KMS-11 (cell line): Measurements from ENCODE around the gene DPF1.

Experiments
- H2AFZ ChIP-seq: fragments of 200-600 bp; sonication (generic); 2 replicates; pipeline ENCODE4 v1.6.1; 2016; ENCODE audit warnings: antibody characterized with exemption, mixed run types, low read depth
- H3K27ac ChIP-seq: fragments of 200-600 bp; sonication (generic); 2 replicates; pipeline ENCODE4 v1.6.1; 2016; ENCODE audit warnings: mild to moderate bottlenecking, mixed run types
- H3K27me3 ChIP-seq: fragments of 200-600 bp; sonication (generic); 2 replicates; pipeline ENCODE4 v1.6.1; 2017; ENCODE audit warnings: mild to moderate bottlenecking, low read depth, mixed run types, moderate library complexity; ENCODE audit not compliant: insufficient read depth
- H3K36me3 ChIP-seq: fragments of 200-600 bp; sonication (generic); 2 replicates; pipeline ENCODE4 v1.6.1; 2017; ENCODE audit warnings: mild to moderate bottlenecking, mixed run types; ENCODE audit not compliant: insufficient read depth
- H3K4me1 ChIP-seq: fragments of 200-600 bp; sonication (generic); 2 replicates; pipeline ENCODE4 v1.6.1; 2016; ENCODE audit warnings: mild to moderate bottlenecking, low read depth, mixed run types; ENCODE audit not compliant: poor library complexity, severe bottlenecking
- H3K4me2 ChIP-seq: fragments of 200-600 bp; sonication (generic); 2 replicates; pipeline ENCODE4 v1.7.0; 2016; ENCODE audit warnings: mild to moderate bottlenecking, mixed run types
- H3K4me3 ChIP-seq: fragments of 200-600 bp; sonication (generic); IDR thresholded peaks from 2 replicates; pipeline ENCODE4 v1.6.1; 2017; ENCODE audit warnings: low read depth, low read length, mixed read lengths; ENCODE audit not compliant: insufficient read depth
- H3K79me2 ChIP-seq: fragments of 200-600 bp; sonication (generic); 2 replicates; pipeline ENCODE4 v1.6.1; 2016; ENCODE audit warnings: low read depth, mixed run types; ENCODE audit not compliant: insufficient read depth
- H3K9ac ChIP-seq: fragments of 200-600 bp; sonication (generic); 2 replicates; pipeline ENCODE4 v1.6.1; 2016; ENCODE audit warnings: mild to moderate bottlenecking, mixed run types
- H4K20me1 ChIP-seq: fragments of 200-600 bp; sonication (generic); 2 replicates; pipeline ENCODE4 v1.6.1; 2016; ENCODE audit warnings: mild to moderate bottlenecking, mixed run types; ENCODE audit not compliant: insufficient read depth
- CTCF ChIP-seq: fragments of 200-600 bp; sonication (generic); conservative IDR thresholded peaks from 2 replicates; pipeline ENCODE4 v1.6.1; 2017; ENCODE audit warnings: low read depth, mild to moderate bottlenecking, antibody characterized with exemption, low read length, moderate library complexity, mixed read lengths

Gene DPF1

GRCh38 chr19:38204096-38204495, 19.9 kb downstream of the DPF1 start:
- no peak overlapping the region for H2AFZ ChIP-seq
- no peak overlapping the region for H3K4me2 ChIP-seq
- H3K79me2 ChIP-seq = no peaks in the 10 kb centered on the region
- no peaks in the 10 kb centered on the region for H3K27me3 ChIP-seq
- H3K4me1 ChIP-seq = no peaks in the 10 kb centered on the region
- no peak overlapping the region for H3K4me3 ChIP-seq
- TF ChIP-seq CTCF = no peak
- H4K20me1 ChIP-seq = no peaks in the 10 kb centered on the region
- H3K27ac ChIP-seq = no peak overlapping the region
- no peak overlapping the region for H3K9ac ChIP-seq
- no peaks in the 10 kb centered on the region for H3K36me3 ChIP-seq

- Histone ChIP-seq H3K4me3 (no peak overlapping the region), H3K27ac (no peak overlapping the region), H4K20me1 (no peaks in the 10 kb centered on the region), H3K4me2 (no peak overlapping the region), H3K4me1 (no peaks in the 10 kb centered on the region), H3K9ac (no peak overlapping the region), H2AFZ (no peak overlapping the region), H3K36me3 (no peaks in the 10 kb centered on the region), H3K27me3 (no peaks in the 10 kb centered on the region), H3K79me2 (no peaks in the 10 kb centered on the region)
- TF ChIP-seq CTCF = no peak
Observed at GRCh38 chr19:38203197-38203596, 20.8 kb downstream of the DPF1 start.

- Histone ChIP-seq H3K4me2 (no peak overlapping the region), H2AFZ (no peak overlapping the region), H3K4me3 (no peak overlapping the region), H3K4me1 (no peaks in the 10 kb centered on the region), H3K27me3 (no peaks in the 10 kb centered on the region), H3K36me3 (no peaks in the 10 kb centered on the region), H3K9ac (no peak overlapping the region), H3K27ac (no peak overlapping the region), H3K79me2 (no peaks in the 10 kb centered on the region), H4K20me1 (no peaks in the 10 kb centered on the region)
- no peak for TF ChIP-seq CTCF
Observed at GRCh38 chr19:38202504-38202903, 21.5 kb downstream of the DPF1 start.

GRCh38 chr19:38201731-38202130, 22.3 kb downstream of the DPF1 start:
- no peaks in the 10 kb centered on the region for H3K36me3 ChIP-seq
- H3K27me3 ChIP-seq = no peaks in the 10 kb centered on the region
- H4K20me1 ChIP-seq = no peaks in the 10 kb centered on the region
- no peak overlapping the region for H3K27ac ChIP-seq
- H3K4me3 ChIP-seq = no peak overlapping the region
- no peak for TF ChIP-seq CTCF
- H3K9ac ChIP-seq = no peak overlapping the region
- no peaks in the 10 kb centered on the region for H3K4me1 ChIP-seq
- no peak overlapping the region for H2AFZ ChIP-seq
- H3K79me2 ChIP-seq = no peaks in the 10 kb centered on the region
- H3K4me2 ChIP-seq = no peak overlapping the region

GRCh38 chr19:38199340-38199739, 24.7 kb downstream of the DPF1 start:
- no peak for TF ChIP-seq CTCF
- Histone ChIP-seq H3K9ac (no peak overlapping the region), H3K36me3 (no peaks in the 10 kb centered on the region), H3K27me3 (no peaks in the 10 kb centered on the region), H3K79me2 (no peaks in the 10 kb centered on the region), H3K4me3 (no peak overlapping the region), H3K4me1 (no peaks in the 10 kb centered on the region), H3K4me2 (no peak overlapping the region), H4K20me1 (no peaks in the 10 kb centered on the region), H3K27ac (no peak overlapping the region), H2AFZ (no peak overlapping the region)
